ENCODE measurements around the gene STK11.

STK11 gene

DNA sequence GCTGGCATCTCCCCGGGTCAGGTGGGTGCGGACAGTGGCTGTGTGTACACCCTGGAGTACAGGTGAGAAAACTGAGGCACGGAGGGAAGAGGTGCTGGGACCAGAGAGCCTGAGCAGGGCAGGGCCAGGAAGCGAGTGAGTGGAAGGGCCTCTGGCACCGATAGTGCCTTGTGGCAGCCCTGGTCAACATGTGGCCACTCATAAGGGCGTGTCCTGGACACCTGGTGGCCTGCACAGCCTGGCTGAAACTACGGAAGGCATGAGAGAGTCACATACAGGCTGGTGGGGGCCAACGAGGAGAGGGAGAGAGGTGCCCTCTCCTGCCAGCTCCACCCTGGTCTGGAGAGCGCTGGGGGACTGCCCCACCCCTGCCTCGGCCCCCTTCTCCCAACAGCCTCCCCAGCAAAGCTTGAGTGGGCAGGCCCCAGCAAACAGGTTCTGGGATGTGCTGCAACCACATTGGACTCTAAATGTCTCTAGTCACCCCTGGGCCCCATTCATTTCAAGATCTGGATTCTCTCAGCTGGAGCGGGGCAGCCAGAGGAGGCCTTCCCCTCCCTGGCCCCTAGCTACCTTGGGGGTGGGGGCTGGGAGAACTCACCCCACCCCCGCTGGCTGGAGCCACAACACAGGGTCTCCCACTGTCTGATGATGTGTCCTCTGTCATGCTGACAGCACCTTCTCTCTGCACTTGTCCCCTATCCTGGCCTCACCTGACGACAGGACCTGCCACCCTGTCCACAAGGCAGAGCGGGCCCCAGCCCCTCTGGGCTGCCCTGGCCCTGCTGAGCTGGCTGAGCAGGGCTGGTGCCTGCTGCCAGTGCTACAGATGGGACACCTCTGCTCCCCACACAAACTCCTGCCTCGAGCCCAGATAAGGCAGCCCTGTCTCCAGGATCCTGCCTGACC is 26.4 kb downstream of the STK11 start:
- no peak for DNase-seq (ENCODE audit: low read depth)
- TF ChIP-seq, protein P1, sequence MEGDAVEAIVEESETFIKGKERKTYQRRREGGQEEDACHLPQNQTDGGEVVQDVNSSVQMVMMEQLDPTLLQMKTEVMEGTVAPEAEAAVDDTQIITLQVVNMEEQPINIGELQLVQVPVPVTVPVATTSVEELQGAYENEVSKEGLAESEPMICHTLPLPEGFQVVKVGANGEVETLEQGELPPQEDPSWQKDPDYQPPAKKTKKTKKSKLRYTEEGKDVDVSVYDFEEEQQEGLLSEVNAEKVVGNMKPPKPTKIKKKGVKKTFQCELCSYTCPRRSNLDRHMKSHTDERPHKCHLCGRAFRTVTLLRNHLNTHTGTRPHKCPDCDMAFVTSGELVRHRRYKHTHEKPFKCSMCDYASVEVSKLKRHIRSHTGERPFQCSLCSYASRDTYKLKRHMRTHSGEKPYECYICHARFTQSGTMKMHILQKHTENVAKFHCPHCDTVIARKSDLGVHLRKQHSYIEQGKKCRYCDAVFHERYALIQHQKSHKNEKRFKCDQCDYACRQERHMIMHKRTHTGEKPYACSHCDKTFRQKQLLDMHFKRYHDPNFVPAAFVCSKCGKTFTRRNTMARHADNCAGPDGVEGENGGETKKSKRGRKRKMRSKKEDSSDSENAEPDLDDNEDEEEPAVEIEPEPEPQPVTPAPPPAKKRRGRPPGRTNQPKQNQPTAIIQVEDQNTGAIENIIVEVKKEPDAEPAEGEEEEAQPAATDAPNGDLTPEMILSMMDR (conservative IDR thresholded peaks at IDR 0.05; ENCODE audit: control insufficient read depth, insufficient read depth, low read depth, low read length), result no peak
- H3K4me3 ChIP-seq (ENCODE audit: control insufficient read depth, low read depth, low read length), result no peak overlapping the region

DNA sequence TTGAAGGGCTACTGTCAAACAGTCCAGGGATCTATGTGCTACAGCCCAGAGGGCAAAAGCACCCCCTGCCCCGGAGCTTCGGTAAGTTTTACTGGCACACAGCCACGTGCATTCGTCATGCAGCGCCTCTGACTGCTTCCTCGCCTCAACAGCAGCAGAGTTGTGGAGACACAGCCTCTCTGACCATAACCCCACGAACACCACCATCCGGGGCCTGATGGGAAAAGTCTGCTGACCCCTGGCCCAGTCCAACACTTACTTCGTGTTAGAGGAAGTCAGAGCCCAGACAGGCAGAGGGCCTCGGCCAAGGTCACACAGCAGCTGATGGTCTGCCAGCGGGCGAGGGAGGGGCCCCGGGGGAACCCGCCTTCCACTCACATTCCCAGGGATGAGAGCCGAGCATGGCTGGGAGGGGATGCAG is 27.1 kb downstream of the STK11 start:
- DNase-seq (ENCODE audit: low read depth), result peak; percentile 77
- H3K4me3 ChIP-seq (ENCODE audit: control insufficient read depth, low read depth, low read length), result no peak overlapping the region
- TF ChIP-seq, protein P1 (conservative IDR thresholded peaks at IDR 0.05; ENCODE audit: control insufficient read depth, insufficient read depth, low read depth, low read length), result no peak

DNA sequence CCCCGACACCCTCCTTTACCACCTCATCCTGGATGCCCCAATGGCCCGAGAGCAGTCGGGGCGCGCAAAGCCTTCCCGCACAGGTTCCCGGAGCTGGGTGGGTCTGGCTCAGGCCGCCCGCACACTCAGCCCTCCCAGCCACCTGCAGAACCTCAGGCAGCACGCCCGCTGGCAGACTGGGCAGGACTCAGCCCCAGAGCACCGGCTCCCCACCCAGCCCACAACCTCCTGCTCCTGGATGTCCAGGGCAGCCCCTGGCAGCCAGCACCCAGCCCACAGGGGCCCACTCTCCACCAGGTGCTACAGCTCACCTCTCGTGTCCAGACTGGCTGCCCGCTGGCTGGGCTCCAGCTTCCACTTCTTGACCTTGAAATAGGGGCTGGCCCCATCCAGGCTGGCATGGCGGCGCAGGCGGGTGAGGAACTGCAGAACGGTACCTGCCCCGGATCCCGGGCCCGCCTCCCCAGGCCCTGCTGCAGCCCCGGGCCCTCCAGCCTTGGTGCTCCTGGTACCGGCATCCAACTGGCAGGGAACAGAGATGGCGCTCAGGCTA is 27.6 kb downstream of the STK11 start:
- TF ChIP-seq, protein P1 (conservative IDR thresholded peaks at IDR 0.05; ENCODE audit: control insufficient read depth, insufficient read depth, low read depth, low read length), result no peak
- no peak overlapping the region for H3K4me3 ChIP-seq (ENCODE audit: control insufficient read depth, low read depth, low read length)
- no peak for DNase-seq (ENCODE audit: low read depth)

DNA sequence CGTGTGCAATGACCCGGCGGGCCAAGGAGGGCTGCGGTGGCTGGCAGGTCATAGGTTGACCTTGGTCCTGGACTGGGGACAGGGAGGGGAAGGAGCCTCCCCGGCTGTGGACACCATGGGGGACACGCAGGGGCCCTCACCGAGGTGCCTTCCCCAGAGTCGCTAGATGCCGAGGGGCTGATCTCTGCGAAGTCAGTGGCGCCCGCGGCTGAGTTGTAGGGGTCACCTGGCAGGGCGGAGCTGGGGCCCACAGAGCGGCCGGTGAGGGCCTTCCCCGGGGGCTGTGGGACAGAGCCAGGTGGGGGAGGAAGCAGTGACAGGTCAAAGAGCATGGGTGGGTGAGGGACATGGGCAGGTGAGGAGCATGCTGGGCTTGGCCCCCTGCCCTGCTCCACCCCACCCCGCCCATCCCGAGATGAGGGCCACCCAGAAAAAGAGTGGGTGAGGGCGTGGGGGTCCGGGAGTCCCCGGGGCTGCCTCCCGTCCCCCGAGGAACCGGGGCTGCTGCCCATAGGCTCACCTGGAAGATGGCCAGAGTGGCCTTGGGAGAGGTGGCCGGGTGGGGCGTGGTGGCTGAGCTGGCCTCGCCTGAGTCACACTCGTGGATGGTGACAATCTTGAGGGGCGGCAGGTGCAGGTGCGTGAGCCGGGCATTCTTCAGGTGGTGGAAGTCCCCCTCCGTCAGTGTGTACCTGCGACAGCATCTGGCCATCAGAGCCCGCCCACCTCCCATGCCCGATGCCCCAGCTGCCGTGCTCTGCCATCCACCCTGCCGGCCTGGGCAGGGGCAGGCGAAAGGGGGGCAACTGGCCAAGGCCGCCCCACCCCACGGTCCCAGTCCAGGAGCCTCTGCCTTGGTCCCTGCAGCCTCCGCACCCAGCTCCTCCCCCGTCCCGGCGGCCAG is 28.7 kb downstream of the STK11 start:
- TF ChIP-seq, protein P1 (conservative IDR thresholded peaks at IDR 0.05; ENCODE audit: control insufficient read depth, insufficient read depth, low read depth, low read length), result no peak
- H3K4me3 ChIP-seq (ENCODE audit: control insufficient read depth, low read depth, low read length), result no peak overlapping the region

DNA sequence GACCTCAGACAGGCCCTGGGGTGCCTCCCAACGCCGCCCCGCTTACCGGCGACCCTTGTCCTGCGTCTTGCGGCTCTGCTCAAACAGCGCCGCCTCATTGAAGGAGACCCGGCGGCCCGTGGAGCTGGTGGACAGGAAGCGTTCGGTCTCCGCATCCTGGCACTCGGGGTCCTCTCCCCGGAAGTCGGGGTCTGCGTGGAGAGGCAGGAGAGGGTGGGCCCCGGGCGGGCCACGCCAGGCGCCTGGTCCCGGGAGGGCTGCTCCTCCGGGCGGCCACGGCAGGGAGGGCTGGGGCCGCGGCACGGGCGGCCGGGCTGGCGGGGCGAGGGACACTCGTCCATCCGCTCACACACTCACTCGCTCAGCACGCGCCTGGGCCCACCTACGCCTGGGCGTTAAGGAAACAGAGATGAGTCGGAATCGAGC is 29.4 kb downstream of the STK11 start:
- no peak for DNase-seq (ENCODE audit: low read depth)
- TF ChIP-seq, protein P1 (conservative IDR thresholded peaks at IDR 0.05; ENCODE audit: control insufficient read depth, insufficient read depth, low read depth, low read length), result no peak
- H3K4me3 ChIP-seq (ENCODE audit: control insufficient read depth, low read depth, low read length), result no peak overlapping the region

More for the DNA sequence above, 28.7 kb downstream of the STK11 start:
- no peak for DNase-seq (ENCODE audit: low read depth)
